8988T (cell line): ENCODE measurements around the gene GSG1L.

Source experiments
- DNase-seq: peaks from one replicate; pipeline ENCODE4 v3.0.0; 2011

GSG1L gene

DNA sequence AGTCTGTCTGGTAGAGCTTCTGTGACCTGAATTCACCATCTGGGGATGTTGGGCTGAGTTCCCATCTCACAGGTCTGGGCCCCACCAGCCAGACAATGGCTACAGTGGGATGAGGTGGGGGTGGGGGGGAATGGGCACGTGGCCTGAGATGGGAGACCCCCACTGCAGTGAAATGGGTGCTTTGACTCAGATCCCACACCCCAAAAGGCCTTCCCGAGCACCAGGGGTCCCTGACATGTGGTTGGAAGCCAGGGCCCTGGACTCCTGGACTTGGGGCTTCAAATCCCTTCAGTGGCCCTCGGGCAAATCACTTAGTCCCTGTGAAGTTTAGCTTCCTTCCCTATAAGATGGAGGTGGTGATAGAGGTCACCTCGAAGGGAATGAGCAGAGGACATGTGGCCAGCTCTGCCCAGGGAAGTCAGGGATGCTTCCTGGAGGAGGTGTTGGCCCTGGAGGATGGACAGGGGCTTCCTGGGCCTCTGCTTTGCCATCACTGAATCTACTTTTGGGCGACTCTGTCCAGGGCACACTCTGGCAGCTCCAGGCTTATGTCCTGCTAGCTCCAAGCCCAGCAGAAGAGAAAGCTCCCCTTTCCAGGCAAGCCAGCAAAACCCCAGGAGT, 295.4 kb downstream of the GSG1L start:
- no peak for DNase-seq

DNA sequence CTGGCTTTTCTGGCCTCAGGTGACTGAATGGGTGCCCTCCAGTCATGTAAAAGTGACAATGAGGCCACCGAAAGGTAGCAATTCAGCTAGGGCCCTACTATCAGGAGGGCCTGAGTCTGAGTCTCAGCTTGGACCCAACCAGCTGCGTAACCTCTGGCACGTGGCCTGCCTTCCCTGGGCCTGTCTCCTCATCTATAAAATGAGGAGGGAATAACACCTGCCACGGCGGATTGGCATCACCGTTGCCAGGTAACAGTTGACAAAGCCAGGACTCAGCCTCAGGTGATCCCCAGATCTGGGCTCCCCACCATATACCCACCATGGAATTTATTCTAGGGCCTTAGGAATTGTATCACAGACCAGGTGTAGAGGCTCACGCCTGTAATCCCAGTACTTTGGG, 296.4 kb downstream of the GSG1L start:
- no peak for DNase-seq

DNA sequence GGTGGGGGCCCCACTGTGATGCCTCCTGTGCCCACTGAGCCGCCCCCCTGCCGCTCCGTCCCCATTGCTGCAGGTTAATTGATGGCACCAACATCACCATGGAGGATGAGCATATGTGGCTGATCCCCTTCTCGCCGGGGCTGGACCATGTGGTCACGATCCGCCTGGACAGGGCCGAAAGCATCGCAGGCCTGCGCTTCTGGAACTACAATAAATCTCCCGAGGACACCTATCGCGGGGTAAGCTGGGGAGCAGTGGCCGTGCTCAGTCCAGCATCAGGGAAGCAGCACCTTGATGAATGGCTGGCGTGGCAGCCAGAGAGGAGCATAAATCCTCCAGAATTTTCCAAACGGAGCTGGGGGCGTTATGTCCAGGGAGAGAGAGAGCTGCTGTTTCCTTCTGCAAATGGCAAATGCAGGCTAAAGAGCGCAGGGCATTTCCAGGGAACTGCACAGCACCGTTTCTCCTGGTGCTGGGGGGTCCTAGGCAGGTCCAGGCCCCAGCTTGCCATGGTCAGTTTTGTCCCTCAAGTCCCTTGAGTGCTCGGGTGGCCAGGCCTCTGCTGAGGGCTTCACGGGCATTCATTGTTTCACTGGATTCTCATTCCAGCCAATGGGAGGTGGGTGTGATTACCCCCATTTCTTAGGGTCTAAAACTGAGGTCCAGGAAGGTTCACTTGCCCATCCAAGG, 297.1 kb downstream of the GSG1L start:
- no peak for DNase-seq

DNA sequence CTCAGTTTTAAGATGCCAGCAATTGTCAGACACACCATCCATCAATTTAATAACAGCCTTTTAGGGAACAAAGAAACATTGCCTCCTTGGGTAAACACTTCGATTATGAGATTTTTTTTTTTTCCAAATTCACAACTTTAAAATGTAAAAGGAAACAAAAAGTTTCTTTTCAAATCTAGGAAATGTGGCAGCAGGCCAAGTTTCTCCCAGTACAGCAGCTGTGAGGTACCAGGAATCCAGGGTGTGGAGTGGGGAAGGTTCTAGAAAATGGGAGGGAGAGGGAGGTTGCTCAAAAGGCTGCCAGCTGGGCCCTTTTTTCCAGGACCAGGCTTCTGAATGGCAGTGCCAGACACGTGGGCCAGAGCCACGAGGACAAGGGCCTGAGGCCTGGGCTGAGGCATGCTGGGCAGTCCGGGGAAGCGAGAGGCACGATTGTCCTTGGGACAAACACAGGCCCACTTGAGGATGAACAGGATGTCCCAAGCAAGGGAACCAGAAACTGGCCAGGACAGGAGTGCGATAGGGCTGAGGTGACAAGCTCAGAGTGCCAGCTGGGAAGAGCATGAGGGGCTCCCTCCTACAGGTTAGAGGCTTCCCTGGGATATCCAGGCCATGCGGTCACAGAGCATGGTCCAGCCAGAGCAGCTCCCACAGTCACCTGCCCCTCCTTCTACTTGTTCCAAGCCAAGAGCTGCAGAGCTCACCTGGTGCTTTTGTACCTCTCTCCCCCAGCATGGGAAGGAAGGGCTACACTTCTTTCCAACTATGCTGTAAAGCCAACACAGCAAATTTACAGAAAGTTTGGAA, 298.4 kb downstream of the GSG1L start:
- no peak for DNase-seq

DNA sequence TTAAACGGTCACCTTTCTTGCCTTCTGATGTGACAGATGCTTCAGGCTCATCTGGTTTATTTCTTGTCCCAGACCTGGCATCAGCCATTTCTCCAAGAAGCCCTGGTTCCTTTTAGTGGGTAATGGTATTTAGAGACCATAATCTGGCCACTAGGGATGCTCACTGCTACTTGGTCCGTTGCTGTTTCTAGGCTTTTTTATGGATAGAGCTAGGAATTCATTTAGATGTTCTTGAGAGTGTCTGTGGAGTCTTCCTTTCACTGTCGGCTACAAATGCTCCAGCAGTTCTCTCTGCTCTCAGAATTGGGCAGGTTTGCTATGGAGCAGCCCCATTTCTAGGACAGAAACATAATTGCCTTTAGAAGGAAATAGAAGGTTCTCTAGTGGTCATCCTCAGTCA, 299.1 kb downstream of the GSG1L start:
- DNase-seq: no peak

DNA sequence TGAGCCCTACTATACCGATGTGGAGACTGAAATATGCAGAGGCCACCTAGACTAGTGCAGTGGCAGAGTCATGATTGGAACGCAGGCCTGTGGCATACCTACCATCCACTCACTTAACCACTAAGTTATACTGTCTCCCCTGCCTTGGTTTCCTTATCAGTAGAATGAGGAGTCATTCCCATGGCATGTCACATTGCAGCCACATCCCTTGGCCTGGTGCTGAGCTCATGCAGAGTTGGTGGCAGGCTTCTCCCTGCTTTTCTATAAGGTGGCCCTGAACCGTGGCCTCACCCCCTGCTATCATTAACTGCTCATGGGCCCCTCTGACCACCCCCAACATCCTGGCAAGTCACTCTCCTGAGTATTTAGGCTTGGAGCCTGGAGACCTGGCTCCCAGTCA, 301.1 kb downstream of the GSG1L start:
- DNase-seq: peak; percentile 52

DNA sequence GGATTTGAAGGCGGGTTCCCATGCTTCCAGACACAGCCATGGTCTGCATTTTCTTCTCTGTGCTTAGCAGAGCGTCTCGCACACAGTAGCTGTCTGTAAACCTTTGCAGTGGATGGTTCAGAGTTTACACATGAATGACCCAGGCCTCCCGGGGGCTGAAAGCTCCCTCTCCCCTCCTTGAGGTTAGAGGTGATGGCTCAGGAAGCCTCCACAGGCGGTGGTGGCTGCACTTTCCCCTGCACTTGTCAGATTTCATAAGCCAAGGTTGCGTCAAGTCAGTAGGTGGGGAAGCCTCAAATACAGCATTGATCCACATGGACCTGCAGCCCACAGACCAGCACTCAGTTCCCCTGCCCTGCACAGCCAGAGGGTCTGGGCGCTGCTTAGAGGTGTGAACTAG, 301.7 kb downstream of the GSG1L start:
- DNase-seq: no peak

DNA sequence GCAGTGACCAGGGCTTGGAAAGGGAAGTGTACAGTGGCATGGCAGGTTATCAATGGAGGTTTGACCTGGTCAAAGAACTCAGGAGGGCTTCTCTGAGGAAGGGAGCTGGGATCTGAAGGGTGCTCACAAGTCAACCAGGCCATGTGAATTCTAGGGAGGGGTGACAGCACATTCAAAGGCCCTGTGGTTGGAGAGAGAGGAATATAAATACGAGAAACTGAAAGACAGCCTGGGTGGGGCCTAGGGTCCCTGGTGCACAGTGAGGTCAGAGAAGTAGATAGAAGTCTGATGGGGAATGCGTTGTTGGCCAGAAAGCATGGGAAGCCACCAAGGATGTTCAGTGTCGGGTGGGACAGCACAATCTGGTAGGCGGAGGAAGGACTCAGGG, 302.7 kb downstream of the GSG1L start:
- DNase-seq: no peak

DNA sequence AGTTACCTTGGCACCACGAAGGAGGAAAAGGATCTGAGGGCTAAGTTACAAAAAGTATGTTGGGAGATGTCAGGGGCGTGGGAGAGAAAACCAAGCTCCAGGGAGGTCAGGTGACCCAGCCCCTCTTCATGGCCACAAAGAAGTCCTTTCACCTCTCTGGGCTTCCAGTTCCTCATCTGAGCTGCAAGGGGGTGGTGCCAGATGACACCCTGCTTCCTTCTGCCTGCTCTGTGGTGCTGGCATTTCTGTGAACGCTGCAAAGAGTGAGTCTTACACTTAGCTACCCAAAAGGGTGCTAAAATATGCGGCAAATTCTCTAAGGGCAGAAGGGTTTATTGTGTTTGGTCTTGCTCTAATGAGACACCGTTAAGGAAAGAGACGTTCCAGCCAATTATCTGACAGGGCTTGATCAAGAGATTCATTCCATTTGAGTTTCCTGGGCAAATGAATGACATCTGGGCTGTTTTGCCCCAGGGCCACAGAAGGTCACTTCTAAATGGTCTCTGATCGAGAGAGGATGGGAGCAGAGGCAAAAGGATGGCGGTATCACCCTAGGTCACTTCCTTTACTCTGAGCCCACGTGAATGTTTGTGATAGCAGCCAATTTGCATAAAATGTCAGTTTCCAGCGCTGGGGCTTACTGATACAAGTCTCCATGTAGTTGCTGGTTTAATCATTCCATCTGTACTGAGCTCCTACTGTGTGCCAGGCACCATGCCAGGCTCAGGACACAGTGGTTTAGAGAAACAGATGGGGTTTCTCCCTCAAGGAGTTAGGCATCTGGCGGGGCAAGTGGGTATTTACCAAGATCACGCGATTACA, 303.3 kb downstream of the GSG1L start:
- no peak for DNase-seq

DNA sequence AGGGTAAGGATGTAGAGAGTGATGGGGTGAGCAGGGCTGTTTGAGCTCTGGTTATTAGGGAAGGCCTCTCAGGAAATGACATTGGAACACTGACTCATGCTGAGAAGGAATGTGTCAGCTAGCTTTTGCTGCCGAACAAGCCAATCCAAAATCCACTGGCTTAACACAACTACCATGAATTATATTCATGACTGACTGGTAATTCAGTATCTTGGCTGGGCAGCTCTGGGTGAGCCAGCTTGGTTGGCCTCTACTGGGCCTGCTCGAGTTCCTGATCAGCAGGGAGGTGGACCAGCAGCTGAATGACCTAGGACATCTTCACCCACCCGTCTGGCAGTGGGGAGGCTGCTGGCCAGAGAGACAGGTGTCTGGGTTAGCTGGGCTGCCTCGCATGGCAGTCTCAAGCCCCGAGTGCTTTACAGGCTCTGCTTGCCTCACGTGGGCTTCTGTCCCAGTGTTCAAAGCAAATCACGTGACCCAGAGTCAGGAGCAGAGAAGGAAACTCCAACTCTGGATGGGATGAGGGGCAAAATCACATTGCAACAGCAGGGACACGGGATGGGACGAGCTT, 304.1 kb downstream of the GSG1L start:
- DNase-seq: no peak

DNA sequence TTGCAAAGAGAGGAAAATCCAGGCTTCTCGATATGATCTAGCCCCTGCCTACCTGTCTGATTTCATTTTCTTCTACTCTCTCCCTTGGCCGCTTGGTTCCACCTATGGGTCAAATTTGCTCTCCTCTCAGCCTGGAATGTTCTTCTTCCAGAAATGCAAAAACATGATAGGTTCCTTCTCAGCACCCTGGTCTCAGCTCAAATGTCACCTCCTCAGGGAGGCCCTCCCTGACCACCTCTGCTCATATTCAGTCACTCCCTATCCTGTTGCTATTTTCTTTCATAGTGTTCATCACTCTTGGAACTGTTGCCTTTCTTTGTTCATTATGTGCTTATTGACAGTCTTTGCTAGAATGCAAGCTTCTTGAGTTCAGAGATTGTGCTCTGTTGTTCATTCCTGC, 305.0 kb downstream of the GSG1L start:
- DNase-seq: no peak

DNA sequence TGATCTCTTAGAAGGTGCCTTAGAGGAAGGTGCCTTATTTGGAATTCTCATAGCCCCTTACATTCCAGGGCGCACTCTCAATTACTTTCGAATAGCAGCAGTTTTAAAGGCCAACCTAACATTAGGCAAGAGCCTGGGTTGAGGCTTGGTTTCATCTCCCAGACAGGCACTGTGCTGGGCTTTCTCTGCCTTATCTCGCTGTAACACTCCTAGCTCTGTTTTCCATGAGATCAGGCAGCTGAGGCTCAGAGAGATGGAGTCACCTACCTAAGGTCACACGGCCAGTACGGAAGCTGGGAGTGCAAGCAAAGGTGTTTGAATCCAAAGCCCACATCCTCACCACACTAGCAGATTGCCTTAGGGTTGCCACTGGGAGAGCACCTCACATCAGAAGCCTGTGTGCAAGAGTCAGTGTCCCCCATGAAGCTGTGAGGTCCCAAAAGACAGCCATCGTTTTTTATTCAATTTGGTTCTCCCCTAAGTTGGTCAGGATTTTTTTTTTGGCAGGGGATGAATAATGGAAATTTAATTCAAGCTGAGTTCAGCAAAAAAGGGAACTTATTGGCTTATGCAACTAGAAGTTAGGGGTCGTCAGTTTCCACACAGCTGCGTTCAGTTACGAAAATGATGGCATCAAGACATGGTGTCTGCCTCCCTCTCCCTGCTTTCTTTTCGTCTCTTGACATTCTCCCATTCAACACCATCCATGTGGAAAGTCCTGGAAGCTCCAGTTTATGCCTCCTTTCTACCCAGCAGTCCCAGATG, 307.1 kb downstream of the GSG1L start:
- DNase-seq: no peak

DNA sequence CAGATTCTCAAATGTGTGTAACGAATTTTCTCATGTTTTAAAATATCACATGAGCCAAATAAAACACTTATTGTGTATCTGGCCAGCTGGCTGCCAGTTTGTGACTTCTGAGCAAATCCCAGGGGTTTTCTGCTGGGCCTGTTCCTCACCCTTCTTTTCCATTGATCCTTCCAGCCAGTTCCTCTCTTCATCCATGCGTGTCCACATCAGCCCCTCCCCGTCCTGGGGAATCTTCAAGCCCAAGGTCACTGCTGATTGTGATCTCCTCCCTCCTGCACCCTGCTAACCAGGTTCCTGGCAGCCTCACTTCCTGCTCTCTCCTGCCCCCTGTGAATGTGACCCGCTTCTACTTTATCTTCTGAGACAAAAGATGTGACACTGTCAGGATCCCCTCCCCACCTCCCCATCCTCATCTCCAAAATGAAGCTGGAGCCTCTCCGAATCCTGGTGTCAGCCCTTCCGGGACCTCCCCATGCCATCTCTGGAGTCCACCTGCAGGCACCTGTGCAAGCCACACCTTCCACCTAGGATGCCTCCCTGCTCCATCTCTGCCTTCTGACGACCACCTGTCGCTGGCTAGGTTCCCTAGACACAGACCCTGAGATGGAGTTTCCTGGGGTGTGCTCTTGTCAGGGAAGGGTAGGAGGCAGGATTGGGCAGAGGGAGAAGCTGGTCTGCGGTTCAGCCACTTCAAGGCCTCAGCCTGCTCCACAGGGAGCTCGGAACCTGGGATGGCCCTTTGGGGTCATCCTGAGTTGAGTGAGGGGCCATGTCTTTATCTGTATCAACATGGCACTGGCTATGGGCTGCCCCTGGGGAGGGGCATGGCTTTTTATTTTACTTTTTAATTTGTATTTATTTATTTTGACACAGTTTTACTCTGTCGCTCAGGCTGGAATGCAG, 308.5 kb downstream of the GSG1L start:
- DNase-seq: no peak

DNA sequence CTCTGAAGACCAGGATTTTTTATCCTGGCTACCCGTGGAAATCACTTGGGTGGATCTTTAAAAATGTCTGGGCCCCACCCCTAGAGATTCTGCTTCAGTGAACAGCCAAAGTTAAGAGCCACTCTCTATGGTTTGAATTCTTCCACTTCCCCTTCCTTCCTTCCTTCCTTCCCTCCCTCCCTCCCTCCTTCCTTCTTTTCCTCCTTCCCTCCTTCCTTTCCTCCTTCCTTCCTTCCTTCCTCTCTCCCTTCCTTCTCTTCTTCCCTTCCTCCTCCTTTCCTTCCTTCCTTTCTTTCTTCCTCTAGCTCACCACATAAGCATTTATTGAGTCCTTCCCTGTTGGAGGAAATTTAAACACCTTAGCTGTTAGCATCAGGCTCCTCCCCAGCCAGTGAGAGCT, 310.0 kb downstream of the GSG1L start:
- no peak for DNase-seq

DNA sequence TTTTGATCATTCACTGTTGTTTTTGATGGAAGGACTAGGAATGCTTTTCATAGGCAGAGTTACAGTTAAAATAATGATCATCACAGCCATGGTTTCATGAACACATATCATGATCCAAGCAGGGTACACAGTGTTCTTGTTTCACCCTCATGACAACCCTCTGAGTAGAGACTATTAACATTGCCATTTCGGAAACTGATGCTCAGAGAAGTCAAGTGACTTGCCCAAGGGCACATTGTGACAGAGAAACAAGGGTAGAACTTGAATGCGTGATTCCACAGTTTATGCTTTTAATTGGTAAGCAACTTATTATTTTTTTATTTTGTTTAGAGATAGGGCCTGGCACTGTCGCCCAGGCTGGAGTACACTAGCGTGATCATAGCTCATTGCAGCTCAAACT, 311.3 kb downstream of the GSG1L start:
- no peak for DNase-seq

DNA sequence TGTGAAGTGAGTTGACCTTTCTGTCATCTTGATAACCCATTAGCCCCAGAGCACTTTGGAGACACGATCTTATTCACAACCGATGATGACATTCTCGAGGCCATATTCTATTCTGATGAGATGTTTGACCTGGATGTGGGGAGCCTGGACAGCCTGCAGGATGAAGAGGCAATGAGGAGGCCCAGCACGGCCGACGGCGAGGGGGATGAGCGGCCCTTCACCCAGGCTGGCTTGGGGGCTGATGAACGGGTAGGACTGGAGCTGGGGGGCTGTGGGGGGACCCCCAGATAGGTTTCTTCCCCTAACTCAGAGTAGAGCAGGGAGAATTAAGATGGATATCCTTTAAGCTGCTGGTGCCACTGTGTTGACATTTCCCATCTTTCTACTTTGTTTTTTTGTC, 311.8 kb downstream of the GSG1L start:
- no peak for DNase-seq

DNA sequence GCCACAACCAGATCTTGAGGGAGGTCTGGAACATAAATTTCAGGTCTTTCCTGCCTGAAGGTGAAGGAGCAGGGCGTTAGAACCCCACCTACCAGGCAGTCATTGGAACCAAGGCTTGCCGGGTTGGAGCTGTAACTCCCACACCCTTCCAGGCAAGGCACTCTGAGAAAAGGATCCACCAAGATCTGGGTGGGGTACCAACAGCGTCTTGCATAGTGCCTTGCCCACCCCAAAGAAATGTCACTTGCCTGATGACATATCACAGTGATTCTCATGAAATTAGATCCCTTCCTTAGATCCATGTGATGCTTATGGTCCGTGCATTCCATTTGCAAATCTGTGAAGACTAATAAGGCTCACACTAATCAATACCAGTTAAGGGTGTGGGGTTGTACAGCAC, 312.3 kb downstream of the GSG1L start:
- no peak for DNase-seq

DNA sequence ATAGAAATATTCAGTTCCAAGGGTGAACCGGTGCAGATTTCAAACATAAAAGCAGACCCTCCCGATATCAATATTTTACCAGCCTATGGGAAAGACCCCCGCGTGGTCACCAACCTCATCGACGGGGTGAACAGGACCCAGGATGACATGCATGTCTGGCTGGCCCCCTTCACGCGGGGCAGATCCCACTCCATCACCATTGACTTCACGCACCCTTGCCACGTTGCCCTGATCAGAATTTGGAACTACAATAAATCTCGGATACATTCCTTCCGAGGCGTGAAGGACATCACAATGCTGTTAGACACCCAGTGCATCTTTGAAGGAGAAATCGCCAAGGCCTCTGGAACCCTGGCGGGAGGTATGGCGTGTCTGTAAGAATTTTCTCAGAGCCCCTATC, 313.6 kb downstream of the GSG1L start:
- no peak for DNase-seq

DNA sequence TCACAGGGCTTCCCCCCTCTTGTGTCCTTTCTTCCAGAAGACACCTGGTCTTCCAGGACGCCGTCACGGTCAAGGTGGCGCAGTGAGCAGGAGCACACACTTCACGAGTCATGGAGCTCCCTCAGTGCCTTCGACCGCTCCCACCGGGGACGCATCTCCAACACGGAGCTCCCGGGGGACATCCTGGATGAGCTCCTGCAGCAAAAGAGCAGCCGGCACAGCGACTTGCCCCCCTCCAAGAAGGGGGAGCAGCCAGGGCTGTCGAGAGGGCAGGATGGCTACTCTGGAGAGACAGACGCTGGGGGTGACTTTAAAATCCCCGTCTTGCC, 314.0 kb downstream of the GSG1L start:
- no peak for DNase-seq

DNA sequence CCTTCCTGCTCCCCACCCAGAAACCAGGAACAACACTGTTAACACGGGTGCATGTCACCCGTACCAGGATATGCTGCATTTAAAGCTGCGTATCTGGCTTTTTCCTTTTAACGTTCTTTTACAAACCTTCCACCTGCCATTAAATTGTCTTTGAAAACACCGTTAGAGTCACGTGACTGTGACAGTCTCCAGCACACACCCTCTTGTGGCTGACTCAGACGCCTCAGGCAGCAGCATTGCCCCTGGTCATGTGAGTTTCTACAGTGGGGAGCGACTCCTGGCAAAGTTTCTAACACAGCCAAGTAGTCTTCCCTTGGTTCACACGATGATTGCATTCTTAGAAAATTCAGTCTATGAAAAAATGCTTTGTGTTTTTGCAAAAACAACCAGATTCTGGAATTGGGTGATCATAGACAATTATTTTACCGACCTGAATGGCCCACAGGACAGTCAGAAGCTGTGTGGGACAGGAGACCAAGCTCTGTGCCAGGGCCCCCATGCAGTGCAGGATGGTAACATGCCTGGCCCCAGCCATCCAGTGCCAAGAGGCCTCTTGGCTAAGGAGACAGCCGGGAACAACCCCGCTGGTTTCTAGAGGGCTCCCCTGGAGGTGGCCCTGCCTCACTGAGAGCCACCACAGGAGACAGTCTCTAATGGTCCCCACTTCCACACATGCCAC, 314.5 kb downstream of the GSG1L start:
- DNase-seq: peak; percentile 53

DNA sequence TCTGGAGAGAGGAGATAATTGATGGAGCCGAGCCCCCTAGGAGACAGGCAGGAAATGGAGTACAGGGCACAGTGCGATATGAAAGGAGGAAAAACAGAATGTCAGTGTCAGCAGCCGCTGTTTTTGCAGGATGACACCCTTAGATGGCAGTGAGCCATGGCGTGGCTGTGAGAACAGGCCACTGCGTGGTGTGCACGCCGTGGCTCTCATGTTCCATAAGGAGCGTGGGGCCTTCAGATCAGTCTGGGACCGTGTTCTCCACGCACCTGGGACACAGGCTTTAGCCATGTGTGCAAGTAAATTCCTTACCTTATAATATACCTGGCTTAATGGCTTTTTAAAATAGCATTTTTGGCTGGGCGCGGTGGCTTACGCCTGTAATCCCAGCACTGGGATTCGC, 315.6 kb downstream of the GSG1L start:
- DNase-seq: no peak
